ENCODE data around the gene NFIB. TPM values are rescaled to one million over a fixed set of nuclear protein-coding genes. Genes with fewer than 3 reads are reported as not detected.

Gene NFIB
- total RNA-seq, 1 donor from 2014 or later = 38.4 TPM

- DNase-seq (ENCODE audit: low spot score) (no peak), ATAC-seq (no peak)
Measured at GRCh38 chr9:14197325-14197858, 116.5 kb downstream of the NFIB start.

GRCh38 chr9:14193328-14193990 lies 120.5 kb downstream of the NFIB start:
- ATAC-seq = no peak
- no peak for DNase-seq (ENCODE audit: low spot score)

GRCh38 chr9:14192556-14192955 lies 121.4 kb downstream of the NFIB start:
- ATAC-seq = no peak
- no peak for DNase-seq (ENCODE audit: low spot score)

GRCh38 chr9:14191512-14191911 lies 122.4 kb downstream of the NFIB start:
- DNase-seq (ENCODE audit: low spot score) (no peak), ATAC-seq (no peak)

GRCh38 chr9:14190240-14190639 lies 123.7 kb downstream of the NFIB start:
- DNase-seq (ENCODE audit: low spot score) (no peak), ATAC-seq (no peak)

- DNase-seq (ENCODE audit: low spot score) (no peak), ATAC-seq (no peak)
Measured at GRCh38 chr9:14189578-14189977, 124.4 kb downstream of the NFIB start.

- ATAC-seq (peak; percentile 24), DNase-seq (ENCODE audit: low spot score) (no peak)
Measured at GRCh38 chr9:14189146-14189545, 124.8 kb downstream of the NFIB start.

GRCh38 chr9:14188538-14188937 lies 125.4 kb downstream of the NFIB start:
- no peak for ATAC-seq
- no peak for DNase-seq (ENCODE audit: low spot score)

- DNase-seq (ENCODE audit: low spot score) (no peak), ATAC-seq (peak; percentile 19)
Measured at GRCh38 chr9:14188011-14188410, 125.9 kb downstream of the NFIB start.

GRCh38 chr9:14186096-14186495 lies 127.8 kb downstream of the NFIB start:
- ATAC-seq = no peak
- no peak for DNase-seq (ENCODE audit: low spot score)

- DNase-seq (ENCODE audit: low spot score) (no peak), ATAC-seq (no peak)
Measured at GRCh38 chr9:14185016-14185415, 128.9 kb downstream of the NFIB start.

GRCh38 chr9:14183001-14183400 lies 130.9 kb downstream of the NFIB start:
- ATAC-seq = no peak
- DNase-seq (ENCODE audit: low spot score) = no peak

- no peak for DNase-seq (ENCODE audit: low spot score)
- ATAC-seq = no peak
Measured at GRCh38 chr9:14180960-14181537, 132.9 kb downstream of the NFIB start.

- peak; percentile 79 for ATAC-seq
- DNase-seq (ENCODE audit: low spot score) = peak; percentile 56
Measured at GRCh38 chr9:14180093-14180959, 133.6 kb downstream of the NFIB start.

GRCh38 chr9:14179449-14179848 lies 134.5 kb downstream of the NFIB start:
- DNase-seq (ENCODE audit: low spot score) (peak; percentile 54), ATAC-seq (peak; percentile 62)

GRCh38 chr9:14175778-14176177 lies 138.2 kb downstream of the NFIB start:
- DNase-seq (ENCODE audit: low spot score) (no peak), ATAC-seq (peak; percentile 13)

- DNase-seq (ENCODE audit: low spot score) (no peak), ATAC-seq (no peak)
Measured at GRCh38 chr9:14173713-14174112, 140.2 kb downstream of the NFIB start.

GRCh38 chr9:14170973-14171596 lies 142.9 kb downstream of the NFIB start:
- no peak for ATAC-seq
- DNase-seq (ENCODE audit: low spot score) = no peak

GRCh38 chr9:14170392-14170931 lies 143.5 kb downstream of the NFIB start:
- DNase-seq (ENCODE audit: low spot score) (no peak), ATAC-seq (no peak)

- ATAC-seq (no peak), DNase-seq (ENCODE audit: low spot score) (no peak)
Measured at GRCh38 chr9:14168381-14168780, 145.6 kb downstream of the NFIB start.
